MM.1S (cell line): Measurements from ENCODE around the gene RASGRF2.

Source experiments
- DNase-seq: peaks from one replicate; pipeline ENCODE4 v3.0.0-alpha.2; 2015
- H2AFZ ChIP-seq: fragments of 300-600 bp; sonication (generic); 2 replicates; pipeline ENCODE4 v1.6.0; 2016; ENCODE audit warnings: antibody characterized with exemption, low read length
- H3F3A ChIP-seq: fragments of 300-600 bp; sonication (generic); 2 replicates; pipeline ENCODE4 v1.6.1; 2016; ENCODE audit warnings: mild to moderate bottlenecking, antibody characterized with exemption, low read length, moderate library complexity, mixed read lengths; ENCODE audit not compliant: insufficient read depth
- H3K27ac ChIP-seq: fragments of 300-600 bp; sonication (generic); 2 replicates; pipeline ENCODE4 v1.5.1; 2016; ENCODE audit warnings: mild to moderate bottlenecking, low read length
- H3K27me3 ChIP-seq: fragments of 300-600 bp; sonication (generic); replicated peaks from 2 replicates; pipeline ENCODE4 v1.6.0; 2016; ENCODE audit warnings: low read length; ENCODE audit not compliant: insufficient read depth
- H3K36me3 ChIP-seq: fragments of 300-600 bp; sonication (generic); replicated peaks from 2 replicates; pipeline ENCODE4 v1.6.1; 2016; ENCODE audit warnings: mild to moderate bottlenecking, low read length, mixed read lengths; ENCODE audit not compliant: insufficient read depth
- H3K4me1 ChIP-seq: fragments of 300-600 bp; sonication (generic); 2 replicates; pipeline ENCODE4 v1.6.1; 2016; ENCODE audit warnings: low read length, mixed read lengths
- H3K4me2 ChIP-seq: fragments of 300-600 bp; sonication (generic); 2 replicates; pipeline ENCODE4 v1.6.0; 2016; ENCODE audit warnings: low read depth, low read length
- H3K4me3 ChIP-seq: fragments of 300-600 bp; sonication (generic); 2 replicates; pipeline ENCODE4 v1.5.1; 2016; ENCODE audit warnings: low read length, mixed read lengths
- H3K79me2 ChIP-seq: fragments of 300-600 bp; sonication (generic); 2 replicates; pipeline ENCODE4 v1.6.1; 2016; ENCODE audit warnings: mixed run types, low read length, mixed read lengths
- H3K9ac ChIP-seq: fragments of 300-600 bp; sonication (generic); 2 replicates; pipeline ENCODE4 v1.6.1; 2016; ENCODE audit warnings: low read length, mixed read lengths
- H3K9me2 ChIP-seq: fragments of 300-600 bp; sonication (generic); replicated peaks from 2 replicates; pipeline ENCODE4 v1.6.1; 2016; ENCODE audit warnings: mild to moderate bottlenecking, low read length, mixed read lengths; ENCODE audit not compliant: insufficient read depth
- H3K9me3 ChIP-seq: fragments of 300-600 bp; sonication (generic); replicated peaks from 2 replicates; pipeline ENCODE4 v1.6.1; 2016; ENCODE audit warnings: mild to moderate bottlenecking, low read length, mixed read lengths; ENCODE audit not compliant: insufficient read depth
- H4K20me1 ChIP-seq: fragments of 300-600 bp; sonication (generic); 2 replicates; pipeline ENCODE4 v1.6.1; 2016; ENCODE audit warnings: mild to moderate bottlenecking, low read length, moderate library complexity, mixed read lengths; ENCODE audit not compliant: insufficient read depth
- EZH2 ChIP-seq: fragments of 300-600 bp; sonication (generic); optimal IDR thresholded peaks from 2 replicates; pipeline ENCODE3; 2017; ENCODE audit warnings: low read depth, mild to moderate bottlenecking, antibody characterized with exemption, low read length, mixed read lengths
- EZH2phosphoT487 ChIP-seq: fragments of 300-600 bp; sonication (generic); IDR thresholded peaks from 2 replicates; pipeline ENCODE4 v1.6.1; 2018; ENCODE audit warnings: antibody characterized with exemption, low read length
- TF ChIP-seq, protein P1 (sequence below): fragments of 300-600 bp; sonication (generic); IDR thresholded peaks from 2 replicates; pipeline ENCODE4 v1.5.1; 2016; ENCODE audit warnings: antibody characterized with exemption, low read length, mixed read lengths

RASGRF2 gene

DNA sequence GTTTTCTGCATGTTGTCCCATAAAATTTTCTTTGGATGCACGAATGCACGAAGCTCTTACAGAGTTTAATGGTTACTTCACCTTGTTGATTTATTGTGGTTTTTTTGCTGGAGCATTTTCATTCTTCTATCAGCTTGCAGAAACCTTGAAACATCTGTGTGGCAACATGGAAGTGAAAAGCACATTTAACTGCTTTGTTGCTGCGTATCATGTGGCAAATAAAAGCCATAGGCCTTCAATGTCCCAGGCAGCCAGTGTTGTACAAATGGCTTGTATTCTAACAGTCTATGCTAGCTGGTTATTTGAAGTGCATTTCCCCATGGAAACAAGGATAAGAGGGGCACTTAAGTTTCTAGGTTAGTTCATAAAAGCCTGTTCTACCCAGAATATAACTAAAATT, 42.5 kb upstream of the RASGRF2 start:
- Histone ChIP-seq H3K4me2 (no peak overlapping the region), H3K27ac (no peak overlapping the region), H3K27me3 (no peaks in the 10 kb centered on the region), H3K9me3 (no peaks in the 10 kb centered on the region), H3K36me3 (no peaks in the 10 kb centered on the region), H3K9me2 (no peaks in the 10 kb centered on the region), H2AFZ (no peak overlapping the region), H3F3A (no peaks in the 10 kb centered on the region), H3K79me2 (no peaks in the 10 kb centered on the region), H3K4me3 (no peak overlapping the region), H3K4me1 (no peaks in the 10 kb centered on the region), H3K9ac (no peak overlapping the region), H4K20me1 (no peaks in the 10 kb centered on the region)
- no peak for TF ChIP-seq EZH2
- TF ChIP-seq, protein P1, sequence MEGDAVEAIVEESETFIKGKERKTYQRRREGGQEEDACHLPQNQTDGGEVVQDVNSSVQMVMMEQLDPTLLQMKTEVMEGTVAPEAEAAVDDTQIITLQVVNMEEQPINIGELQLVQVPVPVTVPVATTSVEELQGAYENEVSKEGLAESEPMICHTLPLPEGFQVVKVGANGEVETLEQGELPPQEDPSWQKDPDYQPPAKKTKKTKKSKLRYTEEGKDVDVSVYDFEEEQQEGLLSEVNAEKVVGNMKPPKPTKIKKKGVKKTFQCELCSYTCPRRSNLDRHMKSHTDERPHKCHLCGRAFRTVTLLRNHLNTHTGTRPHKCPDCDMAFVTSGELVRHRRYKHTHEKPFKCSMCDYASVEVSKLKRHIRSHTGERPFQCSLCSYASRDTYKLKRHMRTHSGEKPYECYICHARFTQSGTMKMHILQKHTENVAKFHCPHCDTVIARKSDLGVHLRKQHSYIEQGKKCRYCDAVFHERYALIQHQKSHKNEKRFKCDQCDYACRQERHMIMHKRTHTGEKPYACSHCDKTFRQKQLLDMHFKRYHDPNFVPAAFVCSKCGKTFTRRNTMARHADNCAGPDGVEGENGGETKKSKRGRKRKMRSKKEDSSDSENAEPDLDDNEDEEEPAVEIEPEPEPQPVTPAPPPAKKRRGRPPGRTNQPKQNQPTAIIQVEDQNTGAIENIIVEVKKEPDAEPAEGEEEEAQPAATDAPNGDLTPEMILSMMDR: no peak
- no peak for TF ChIP-seq EZH2phosphoT487
- DNase-seq: no peak

DNA sequence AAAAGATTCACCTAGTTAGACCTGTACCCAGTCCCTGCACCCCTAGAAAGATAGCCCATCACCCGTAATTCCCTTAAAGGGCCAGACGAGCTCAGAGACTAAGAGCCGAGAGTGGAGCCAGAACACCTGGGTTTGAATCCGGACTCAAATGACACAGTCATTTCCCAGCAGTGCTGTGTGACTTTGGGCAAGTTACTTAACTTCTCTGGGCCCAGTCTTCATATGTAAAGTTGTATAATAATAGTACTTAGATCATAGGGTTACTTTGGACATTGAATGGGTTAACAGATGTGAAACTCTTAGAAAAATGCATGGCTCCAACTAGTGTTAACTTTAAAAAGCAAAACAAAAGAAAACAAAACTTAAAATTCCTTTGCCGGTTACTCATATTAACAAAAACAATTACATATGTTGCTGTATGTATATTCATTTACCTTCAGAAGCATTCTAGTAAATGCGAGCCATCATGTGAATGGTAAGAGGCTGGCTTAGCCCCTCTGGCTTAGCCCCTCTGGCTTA, 40.4 kb upstream of the RASGRF2 start:
- H3K4me3 ChIP-seq: no peak overlapping the region
- H3K9me2 ChIP-seq: no peaks in the 10 kb centered on the region
- no peaks in the 10 kb centered on the region for H3K27me3 ChIP-seq
- no peaks in the 10 kb centered on the region for H3K9me3 ChIP-seq
- no peaks in the 10 kb centered on the region for H3K36me3 ChIP-seq
- no peak for DNase-seq
- H3K27ac ChIP-seq: no peak overlapping the region
- no peaks in the 10 kb centered on the region for H3K79me2 ChIP-seq
- H2AFZ ChIP-seq: no peak overlapping the region
- no peaks in the 10 kb centered on the region for H4K20me1 ChIP-seq
- no peak overlapping the region for H3K9ac ChIP-seq
- TF ChIP-seq, protein P1: no peak
- TF ChIP-seq EZH2 (no peak), EZH2phosphoT487 (no peak)
- H3K4me2 ChIP-seq: no peak overlapping the region
- no peaks in the 10 kb centered on the region for H3K4me1 ChIP-seq
- no peaks in the 10 kb centered on the region for H3F3A ChIP-seq

DNA sequence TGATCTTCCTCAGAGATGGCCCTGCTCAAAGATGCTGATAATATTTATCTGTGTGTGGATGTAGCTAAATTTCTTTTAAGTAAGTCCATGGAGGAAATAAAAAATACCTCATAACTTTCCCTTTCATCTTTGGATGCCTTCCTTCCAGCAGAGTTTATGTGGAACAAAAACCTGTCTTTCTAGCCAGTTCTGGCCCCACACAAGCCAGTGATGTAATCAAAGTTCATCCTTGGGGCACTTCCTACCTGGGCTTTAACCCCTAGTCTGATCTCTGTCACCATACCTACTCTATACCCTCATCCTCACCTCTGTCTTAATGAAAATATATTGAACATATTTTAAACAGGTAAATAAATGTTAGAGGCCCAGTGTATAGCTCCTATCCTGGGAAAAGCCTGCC, 39.8 kb upstream of the RASGRF2 start:
- Histone ChIP-seq H4K20me1 (no peaks in the 10 kb centered on the region), H3K9me2 (no peaks in the 10 kb centered on the region), H3K36me3 (no peaks in the 10 kb centered on the region), H3K9me3 (no peaks in the 10 kb centered on the region), H3K27ac (no peak overlapping the region), H3F3A (no peaks in the 10 kb centered on the region), H3K4me3 (no peak overlapping the region), H2AFZ (no peak overlapping the region), H3K4me1 (no peaks in the 10 kb centered on the region), H3K27me3 (no peaks in the 10 kb centered on the region), H3K9ac (no peak overlapping the region), H3K4me2 (no peak overlapping the region), H3K79me2 (no peaks in the 10 kb centered on the region)
- TF ChIP-seq EZH2phosphoT487 (no peak), EZH2 (no peak)
- TF ChIP-seq, protein P1: no peak
- DNase-seq: no peak
